Caco-2 (cell line): Measurements from ENCODE around the gene FBXO24. TPM values are rescaled to one million over a fixed set of nuclear protein-coding genes. Genes with fewer than 3 reads are reported as not detected.

ENCODE experiments used
- BruUV-seq: library from RNA; stranded (reverse); fragments of 400-500 nt; replicated peaks from 2 replicates; lab custom pipeline; 2021; lab: Mats Ljungman, UMichigan
- CTCF ChIA-PET: fragments of 300-600 bp; sonication (Branson Sonifier 250); formaldehyde crosslinking; loops from one replicate; lab custom pipeline; 2022; ENCODE audit warnings: antibody characterized with exemption; lab: Charles Lee
- POLR2A ChIA-PET: fragments of 300-600 bp; sonication (Branson Sonifier 250); formaldehyde crosslinking; loops from one replicate; lab custom pipeline; 2022; ENCODE audit warnings: antibody characterized with exemption; lab: Charles Lee
- DNase-seq, 2 experiments: peaks; one replicate each; pipeline versions ENCODE4 v3.0.0 to v3.0.0-alpha.2; 2020 to 2022
- H3K27me3 ChIP-seq: replicated peaks from 2 replicates; pipeline ENCODE4 v1.6.0; 2011; ENCODE audit warnings: low read length; ENCODE audit not compliant: control insufficient read depth, insufficient read depth
- H3K36me3 ChIP-seq: 2 replicates; pipeline ENCODE4 v1.5.1; 2011; ENCODE audit warnings: low read length; ENCODE audit not compliant: control insufficient read depth, insufficient read depth
- H3K4me1 ChIP-seq: fragments of 250-450 bp; sonication (Bioruptor Pico); 2 replicates; pipeline ENCODE4 v1.5.1; 2020; ENCODE audit warnings: mild to moderate bottlenecking
- H3K4me3 ChIP-seq: 2 replicates; pipeline ENCODE4 v1.5.1; 2011; ENCODE audit warnings: low read depth, mild to moderate bottlenecking, control low read depth, low read length
- H3K9me3 ChIP-seq: fragments of 250-450 bp; sonication (Bioruptor Pico); 2 replicates; pipeline ENCODE4 v1.5.1; 2020; ENCODE audit warnings: mild to moderate bottlenecking, moderate library complexity
- H3K27ac Mint-ChIP-seq: one replicate; pipeline ENCODE4 v1.8.0; 2022; ENCODE audit warnings: mixed read lengths; ENCODE audit not compliant: unreplicated experiment
- H3K27me3 Mint-ChIP-seq: one replicate; pipeline ENCODE4 v1.8.0; 2022; ENCODE audit warnings: mixed read lengths; ENCODE audit not compliant: insufficient read depth, unreplicated experiment
- H3K36me3 Mint-ChIP-seq: one replicate; pipeline ENCODE4 v1.8.0; 2022; ENCODE audit warnings: mild to moderate bottlenecking, mixed read lengths; ENCODE audit not compliant: insufficient read depth, unreplicated experiment
- H3K4me1 Mint-ChIP-seq: one replicate; pipeline ENCODE4 v1.8.0; 2022; ENCODE audit warnings: low read depth, mixed read lengths; ENCODE audit not compliant: unreplicated experiment
- H3K4me3 Mint-ChIP-seq: one replicate; pipeline ENCODE4 v1.8.0; 2022; ENCODE audit warnings: mild to moderate bottlenecking, moderate library complexity, mixed read lengths; ENCODE audit not compliant: unreplicated experiment
- H3K9me3 Mint-ChIP-seq: one replicate; pipeline ENCODE4 v1.8.0; 2022; ENCODE audit warnings: mixed read lengths; ENCODE audit not compliant: unreplicated experiment
- CTCF ChIP-seq, 2 experiments: fragments of 200-600 bp in 1 of 2; IDR thresholded peaks; 1 replicate in 1 of 2; 2 replicates in 1 of 2; pipeline versions ENCODE4 v1.5.1 to v1.8.0; 2011 to 2022; ENCODE audit warnings: antibody characterized with exemption in 1 of 2, control low read depth in 1 of 2, inconsistent platforms in 1 of 2, low read depth in 1 of 2, low read length in 1 of 2, mild to moderate bottlenecking in 1 of 2, moderate library complexity in 1 of 2; ENCODE audit not compliant: insufficient read depth in 1 of 2, severe bottlenecking in 1 of 2, unreplicated experiment in 1 of 2
- intact Hi-C: fragments of 100-400 bp; cut with micrococcal nuclease; formaldehyde crosslinking; loops from one replicate; pipeline ENCODE4 v1.10.0; 2022; ENCODE audit not compliant: unreplicated experiment
- total RNA-seq: library from RNA; stranded (reverse); gene quantifications from 2 replicates; pipeline ENCODE4 v1.2.3, GENCODE V29; 2022

FBXO24 gene
- total RNA-seq, 1 experiment from 2014 or later: 1.5 TPM

GRCh38 chr7:100577103-100577502, 9.0 kb upstream of the FBXO24 start:
- no peak for TF ChIP-seq CTCF (IDR thresholded peaks at IDR 0.05; ENCODE audit: insufficient read depth in 1 of 2, low read depth in 1 of 2, low read length in 1 of 2, severe bottlenecking in 1 of 2, unreplicated experiment in 1 of 2)
- no peak overlapping the region for H3K27ac Mint-ChIP-seq
- H3K4me3 ChIP-seq: no peak overlapping the region
- POLR2A ChIA-PET: interaction anchor here (0.6 kb wide), 1 partner anchor 10 kb away, joined by 4 read pairs; no protein-coding TSS in a partner anchor
- no peaks in the 10 kb centered on the region for H3K9me3 ChIP-seq
- H3K4me3 Mint-ChIP-seq: no peak overlapping the region
- no peaks in the 10 kb centered on the region for H3K9me3 Mint-ChIP-seq
- no TSS peak for BruUV-seq
- H3K4me1 Mint-ChIP-seq: peaks cover 3% of the 10 kb centered on the region
- no peaks in the 10 kb centered on the region for H3K27me3 ChIP-seq
- H3K36me3 Mint-ChIP-seq: peaks cover 68% of the 10 kb centered on the region
- H3K27me3 Mint-ChIP-seq: no peaks in the 10 kb centered on the region
- CTCF ChIA-PET: no interaction called here
- intact Hi-C loops: no loop called here
- peaks cover 11% of the 10 kb centered on the region for H3K36me3 ChIP-seq
- H3K4me1 ChIP-seq: peaks cover 10% of the 10 kb centered on the region
- DNase-seq: no peak

- intact Hi-C loops: no loop called here
- peaks cover 6% of the 10 kb centered on the region for H3K4me1 ChIP-seq
- BruUV-seq: no TSS peak
- H3K27me3 Mint-ChIP-seq: no peaks in the 10 kb centered on the region
- ChIA-PET POLR2A (interaction anchor here (0.6 kb wide), 1 partner anchor 10 kb away, joined by 4 read pairs; no protein-coding TSS in a partner anchor), CTCF (no interaction called here)
- peaks cover 15% of the 10 kb centered on the region for H3K36me3 ChIP-seq
- H3K27me3 ChIP-seq: no peaks in the 10 kb centered on the region
- no peak overlapping the region for H3K4me3 ChIP-seq
- peaks cover 64% of the 10 kb centered on the region for H3K36me3 Mint-ChIP-seq
- no peak for DNase-seq
- no peaks in the 10 kb centered on the region for H3K4me1 Mint-ChIP-seq
- no peak overlapping the region for H3K4me3 Mint-ChIP-seq
- no peaks in the 10 kb centered on the region for H3K9me3 ChIP-seq
- TF ChIP-seq CTCF (IDR thresholded peaks at IDR 0.05; ENCODE audit: insufficient read depth in 1 of 2, low read depth in 1 of 2, low read length in 1 of 2, severe bottlenecking in 1 of 2, unreplicated experiment in 1 of 2): no peak
- H3K9me3 Mint-ChIP-seq: no peaks in the 10 kb centered on the region
- no peak overlapping the region for H3K27ac Mint-ChIP-seq
Observed at GRCh38 chr7:100577507-100577906, 8.6 kb upstream of the FBXO24 start.

- POLR2A ChIA-PET: no interaction called here
- no peaks in the 10 kb centered on the region for H3K27me3 ChIP-seq
- peaks cover 7% of the 10 kb centered on the region for H3K4me1 ChIP-seq
- no peaks in the 10 kb centered on the region for H3K9me3 ChIP-seq
- H3K4me3 ChIP-seq: no peak overlapping the region
- peaks cover 54% of the 10 kb centered on the region for H3K36me3 Mint-ChIP-seq
- H3K36me3 ChIP-seq: peaks cover 19% of the 10 kb centered on the region
- no peak for DNase-seq
- CTCF ChIA-PET: interaction anchor here (0.6 to 1.3 kb wide), 2 partner anchors 19 to 332 kb away, joined by 3 to 4 read pairs; no protein-coding TSS in a partner anchor
- no peak for TF ChIP-seq CTCF (IDR thresholded peaks at IDR 0.05; ENCODE audit: insufficient read depth in 1 of 2, low read depth in 1 of 2, low read length in 1 of 2, severe bottlenecking in 1 of 2, unreplicated experiment in 1 of 2)
- no peaks in the 10 kb centered on the region for H3K9me3 Mint-ChIP-seq
- H3K27ac Mint-ChIP-seq: no peak overlapping the region
- H3K4me3 Mint-ChIP-seq: no peak overlapping the region
- no peaks in the 10 kb centered on the region for H3K4me1 Mint-ChIP-seq
- no TSS peak for BruUV-seq
- no peaks in the 10 kb centered on the region for H3K27me3 Mint-ChIP-seq
- intact Hi-C loops: no loop called here
Observed at GRCh38 chr7:100578246-100579183, 7.6 kb upstream of the FBXO24 start.
